HFFc6 (cell line): ENCODE measurements around the gene RASAL3. TPM values are rescaled to one million over a fixed set of nuclear protein-coding genes. Genes with fewer than 3 reads are reported as not detected.

Experiments
- DNase-seq: peaks from one replicate; pipeline ENCODE4 v3.0.0-alpha.2; 2018
- H3K27ac Mint-ChIP-seq: 2 replicates; pipeline ENCODE4 v1.8.0; 2020; ENCODE audit warnings: mild to moderate bottlenecking, mixed read lengths
- H3K27me3 Mint-ChIP-seq: 2 replicates; pipeline ENCODE4 v1.8.0; 2021; ENCODE audit warnings: mild to moderate bottlenecking, moderate library complexity, mixed read lengths; ENCODE audit not compliant: insufficient read depth
- H3K36me3 Mint-ChIP-seq: 2 replicates; pipeline ENCODE4 v1.8.0; 2021; ENCODE audit warnings: low read depth, mixed read lengths
- H3K4me1 Mint-ChIP-seq: 2 replicates; pipeline ENCODE4 v1.8.0; 2020; ENCODE audit warnings: low read depth, mixed read lengths
- H3K4me3 Mint-ChIP-seq: 2 replicates; pipeline ENCODE4 v1.8.0; 2020; ENCODE audit warnings: mild to moderate bottlenecking, moderate library complexity, mixed read lengths
- H3K9me3 Mint-ChIP-seq: 2 replicates; pipeline ENCODE4 v1.8.0; 2020; ENCODE audit warnings: mild to moderate bottlenecking, mixed read lengths
- CTCF ChIP-seq: fragments of 200-600 bp; sonication (generic); IDR thresholded peaks from 2 replicates; pipeline ENCODE4 v1.5.0; 2021; ENCODE audit warnings: antibody characterized with exemption, mild to moderate bottlenecking
- total RNA-seq, 6 experiments: library from RNA; stranded (reverse); fragmentation: NEBNext Ultra II Directional; extraction: Animal tissue kit (Norgen Biotek cat#: 25700); gene quantifications; 2 replicates in 1 of 6; 3 replicates in 5 of 6; pipeline ENCODE4 v1.2.3, GENCODE V29; 2021

Gene RASAL3
- total RNA-seq, 6 experiments from 2014 or later: not detected

GRCh38 chr19:15468675-15469512 lies 4.5 kb upstream of the RASAL3 start:
- DNase-seq: no peak
- Mint-ChIP-seq H3K4me1 (peaks cover 15% of the 10 kb centered on the region), H3K27ac (no peak overlapping the region), H3K27me3 (peaks cover 5% of the 10 kb centered on the region), H3K4me3 (no peak overlapping the region), H3K9me3 (no peaks in the 10 kb centered on the region), H3K36me3 (no peaks in the 10 kb centered on the region)
- no peak for TF ChIP-seq CTCF

GRCh38 chr19:15467734-15468214 lies 3.4 kb upstream of the RASAL3 start:
- Mint-ChIP-seq H3K27me3 (peaks cover 5% of the 10 kb centered on the region), H3K4me1 (peaks cover 15% of the 10 kb centered on the region), H3K36me3 (no peaks in the 10 kb centered on the region), H3K9me3 (no peaks in the 10 kb centered on the region), H3K4me3 (no peak overlapping the region; the same call in 1 of the 2 replicates), H3K27ac (no peak overlapping the region; the same call in 1 of the 2 replicates)
- no peak for DNase-seq
- TF ChIP-seq CTCF: no peak

- 0 out of 2 replicates have a peak overlapping the region, but pooled peaks have one; percentile 5 for H3K4me3 Mint-ChIP-seq
- H3K9me3 Mint-ChIP-seq: no peaks in the 10 kb centered on the region
- TF ChIP-seq CTCF: no peak
- H3K4me1 Mint-ChIP-seq: peaks cover 15% of the 10 kb centered on the region
- peak; percentile 55 for DNase-seq
- no peaks in the 10 kb centered on the region for H3K36me3 Mint-ChIP-seq
- peak overlapping the region; percentile 59 for H3K27ac Mint-ChIP-seq
- H3K27me3 Mint-ChIP-seq: peaks cover 5% of the 10 kb centered on the region
Observed at GRCh38 chr19:15466851-15467733, 2.7 kb upstream of the RASAL3 start.

- H3K27me3 Mint-ChIP-seq: peaks cover 15% of the 10 kb centered on the region
- H3K9me3 Mint-ChIP-seq: no peaks in the 10 kb centered on the region
- H3K4me3 Mint-ChIP-seq: no peak overlapping the region
- TF ChIP-seq CTCF: no peak
- peaks cover 15% of the 10 kb centered on the region for H3K4me1 Mint-ChIP-seq
- H3K36me3 Mint-ChIP-seq: no peaks in the 10 kb centered on the region
- H3K27ac Mint-ChIP-seq: no peak overlapping the region
- no peak for DNase-seq
Observed at GRCh38 chr19:15463861-15464371, 428 bp downstream of the RASAL3 start.

- no peak for DNase-seq
- TF ChIP-seq CTCF: no peak
- no peaks in the 10 kb centered on the region for H3K9me3 Mint-ChIP-seq
- H3K27ac Mint-ChIP-seq: no peak overlapping the region
- peaks cover 18% of the 10 kb centered on the region for H3K27me3 Mint-ChIP-seq
- no peaks in the 10 kb centered on the region for H3K36me3 Mint-ChIP-seq
- no peak overlapping the region for H3K4me3 Mint-ChIP-seq
- peaks cover 2% of the 10 kb centered on the region for H3K4me1 Mint-ChIP-seq
Observed at GRCh38 chr19:15461694-15462093, 2.6 kb downstream of the RASAL3 start.
